BJ (cell line): Measurements from ENCODE around the gene HTRA3. TPM values are rescaled to one million over a fixed set of nuclear protein-coding genes. Genes with fewer than 3 reads are reported as not detected.

ENCODE experiments used
- CTCF ChIA-PET: fragments of 350-600 bp; formaldehyde crosslinking; extraction: SDS; loops from one replicate; lab custom pipeline; 2021; ENCODE audit warnings: antibody characterized with exemption, inconsistent platforms; lab: Yijun Ruan, JAX
- POLR2A ChIA-PET: fragments of 300-600 bp; sonication (Branson Sonifier 250); formaldehyde crosslinking; extraction: SDS; loops from one replicate; lab custom pipeline; 2021; ENCODE audit warnings: antibody characterized with exemption; lab: Charles Lee
- DNase-seq: peaks from one replicate; pipeline ENCODE4 v3.0.0-alpha.2; 2011; ENCODE audit warnings: low read depth
- H3K27me3 ChIP-seq: 2 replicates; pipeline ENCODE4 v1.6.0; 2011; ENCODE audit warnings: low read length; ENCODE audit not compliant: control insufficient read depth, insufficient read depth
- H3K36me3 ChIP-seq: 2 replicates; pipeline ENCODE4 v1.5.1; 2011; ENCODE audit warnings: low read length; ENCODE audit not compliant: control insufficient read depth, insufficient read depth
- H3K4me3 ChIP-seq: 2 replicates; pipeline ENCODE4 v1.5.1; 2011; ENCODE audit warnings: low read depth, mild to moderate bottlenecking, control low read depth, low read length
- CTCF ChIP-seq: IDR thresholded peaks from 2 replicates; pipeline ENCODE4 v1.5.1; 2011; ENCODE audit warnings: low read depth, mild to moderate bottlenecking, control low read depth, inconsistent platforms, low read length, moderate library complexity; ENCODE audit not compliant: insufficient read depth
- polyA plus RNA-seq: library from polyadenylated mRNA; depleted of rRNA; stranded (reverse); fragments of >200 nt; gene quantifications from 2 replicates; pipeline ENCODE4 v1.2.3, GENCODE V29; 2011

Gene HTRA3
- polyA plus RNA-seq, 1 experiment = 5.7 TPM

- Histone ChIP-seq H3K4me3 (no peak overlapping the region), H3K27me3 (peaks cover 1% of the 10 kb centered on the region; the same call in 1 of the 2 replicates), H3K36me3 (no peaks in the 10 kb centered on the region; the same call in none of the 2 replicates)
- ChIA-PET CTCF (interaction anchor here (0.9 to 1.8 kb wide), 3 partner anchors 15 to 185 kb away, joined by 3 to 8 read pairs (median 4); no protein-coding TSS in a partner anchor), POLR2A (no interaction called here)
- TF ChIP-seq CTCF = no peak
- DNase-seq = no peak
These were observed 46.8 kb upstream of the HTRA3 start for GRCh38 chr4:8222609-8223388.

GRCh38 chr4:8224267-8224974, 45.1 kb upstream of the HTRA3 start:
- POLR2A ChIA-PET = no interaction called here
- Histone ChIP-seq H3K36me3 (no peaks in the 10 kb centered on the region; the same call in none of the 2 replicates), H3K4me3 (no peak overlapping the region), H3K27me3 (peaks cover 1% of the 10 kb centered on the region; the same call in 1 of the 2 replicates)
- DNase-seq = no peak
- no peak for TF ChIP-seq CTCF
- CTCF ChIA-PET = interaction anchor here (0.6 to 6.0 kb wide), 4 partner anchors 14 to 210 kb away, joined by 3 to 23 read pairs (median 4); no protein-coding TSS in a partner anchor

- CTCF ChIA-PET = interaction anchor here (0.8 to 6.0 kb wide), 4 partner anchors 10 to 49 kb away, joined by 4 to 23 read pairs (median 4); no protein-coding TSS in a partner anchor
- Histone ChIP-seq H3K36me3 (no peaks in the 10 kb centered on the region; the same call in none of the 2 replicates), H3K4me3 (no peak overlapping the region), H3K27me3 (peaks cover 1% of the 10 kb centered on the region; the same call in 1 of the 2 replicates)
- POLR2A ChIA-PET = no interaction called here
- no peak for DNase-seq
- TF ChIP-seq CTCF = no peak
These were observed 44.5 kb upstream of the HTRA3 start for GRCh38 chr4:8224975-8225625.

- Histone ChIP-seq H3K36me3 (no peaks in the 10 kb centered on the region; the same call in none of the 2 replicates), H3K4me3 (no peak overlapping the region), H3K27me3 (peaks cover 1% of the 10 kb centered on the region; the same call in 1 of the 2 replicates)
- ChIA-PET POLR2A (no interaction called here), CTCF (interaction anchor here (0.6 to 6.0 kb wide), 5 partner anchors 10 to 1047 kb away, joined by 3 to 23 read pairs (median 4); no protein-coding TSS in a partner anchor)
- DNase-seq = no peak
- no peak for TF ChIP-seq CTCF
These were observed 43.7 kb upstream of the HTRA3 start for GRCh38 chr4:8225706-8226443.
